ENCODE data around the gene KPNA5.

Gene KPNA5

DNA sequence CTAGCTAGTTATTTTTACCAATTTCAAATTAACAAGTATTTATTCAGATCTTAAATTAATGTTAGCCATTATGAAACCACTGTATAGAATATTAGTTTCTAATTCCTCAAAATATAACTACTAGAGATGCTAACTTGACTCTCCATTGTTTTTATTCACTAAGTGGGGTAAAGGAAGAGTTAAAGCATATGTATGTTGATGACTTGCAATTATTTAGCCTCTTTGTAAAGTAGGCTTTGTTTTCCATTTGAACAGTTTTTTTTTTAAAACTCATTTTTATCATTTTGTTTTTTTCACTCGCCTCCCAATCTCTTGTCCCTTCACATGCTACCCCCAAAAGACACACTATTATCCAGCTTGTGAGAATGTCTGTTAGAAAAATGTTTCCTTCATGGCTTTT is 81.2 kb downstream of the KPNA5 start:
- Histone ChIP-seq H3K23ac (ENCODE audit: low read length) (no peak overlapping the region), H2BK5ac (ENCODE audit: low read depth, low read length, poor library complexity) (no peak overlapping the region), H3K14ac (ENCODE audit: low read length) (no peak overlapping the region), H3K27me3 (ENCODE audit: insufficient read depth, low read length) (peaks cover 16% of the 10 kb centered on the region), H4K8ac (ENCODE audit: low read depth, low read length) (no peak overlapping the region), H2AK5ac (ENCODE audit: low read length) (no peak overlapping the region), H4K12ac (ENCODE audit: low read depth, low read length) (no peak overlapping the region), H3K4ac (ENCODE audit: low read depth, low read length) (no peak overlapping the region), H3K79me2 (ENCODE audit: control insufficient read depth, insufficient read depth, low read length, poor library complexity) (no peaks in the 10 kb centered on the region), H3K4me3 (ENCODE audit: low read depth, low read length) (no peak overlapping the region), H3K4me2 (ENCODE audit: low read length) (no peak overlapping the region), H3K36me3 (ENCODE audit: control insufficient read depth in 1 of 2, insufficient read depth in 2 of 2, low read length in 2 of 2) (no peaks in the 10 kb centered on the region), H2BK12ac (ENCODE audit: low read length) (no peak overlapping the region), H2BK120ac (ENCODE audit: insufficient read depth, low read length, poor library complexity) (no peak overlapping the region), H3K27ac (ENCODE audit: low read depth, low read length) (no peak overlapping the region), H3K9ac (ENCODE audit: low read length) (no peak overlapping the region), H3K18ac (ENCODE audit: low read length) (no peak overlapping the region), H2AFZ (ENCODE audit: insufficient read depth, low read length, poor library complexity) (no peak overlapping the region), H4K91ac (ENCODE audit: low read depth, low read length) (no peak overlapping the region), H3K4me1 (ENCODE audit: control insufficient read depth in 1 of 2, insufficient read depth in 2 of 2, low read length in 2 of 2) (peaks cover 6 to 10% of the 10 kb centered on the region in 2 experiments), H3K79me1 (ENCODE audit: low read length) (no peaks in the 10 kb centered on the region), H3K9me3 (ENCODE audit: insufficient read depth, low read depth, low read length) (no peaks in the 10 kb centered on the region)
- WGBS (ENCODE audit: extremely low coverage, insufficient coverage, insufficient read length): no CpG with 5 or more reads among the region's 1 CpG
- DNase-seq: no peak

DNA sequence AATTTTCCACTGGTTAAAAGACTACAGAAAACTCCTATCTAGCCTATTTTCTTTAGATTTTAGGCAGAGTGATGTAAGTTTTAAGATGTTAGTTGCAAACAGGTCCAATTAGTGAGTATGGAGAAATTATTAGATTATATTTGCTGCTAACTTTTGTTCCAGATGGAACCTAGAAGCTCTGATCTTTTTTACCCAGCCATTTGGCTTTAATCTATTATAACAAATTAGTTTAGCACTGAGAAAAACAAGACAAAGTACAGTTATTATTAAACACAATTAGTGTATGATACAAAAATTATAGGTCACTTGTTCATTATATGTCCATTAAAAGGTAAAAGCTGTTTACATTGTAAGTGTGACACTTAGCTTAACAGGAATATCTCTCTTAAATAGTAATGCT is 82.0 kb downstream of the KPNA5 start:
- no peaks in the 10 kb centered on the region for H3K9me3 ChIP-seq (ENCODE audit: insufficient read depth, low read depth, low read length)
- no peak overlapping the region for H2BK12ac ChIP-seq (ENCODE audit: low read length)
- no peaks in the 10 kb centered on the region for H3K79me2 ChIP-seq (ENCODE audit: control insufficient read depth, insufficient read depth, low read length, poor library complexity)
- H4K12ac ChIP-seq (ENCODE audit: low read depth, low read length): no peak overlapping the region
- no peaks in the 10 kb centered on the region for H3K36me3 ChIP-seq (ENCODE audit: control insufficient read depth in 1 of 2, insufficient read depth in 2 of 2, low read length in 2 of 2)
- no peak overlapping the region for H3K9ac ChIP-seq (ENCODE audit: low read length)
- H3K79me1 ChIP-seq (ENCODE audit: low read length): no peaks in the 10 kb centered on the region
- no peak overlapping the region for H4K91ac ChIP-seq (ENCODE audit: low read depth, low read length)
- peaks cover 6 to 10% of the 10 kb centered on the region in 2 experiments for H3K4me1 ChIP-seq (ENCODE audit: control insufficient read depth in 1 of 2, insufficient read depth in 2 of 2, low read length in 2 of 2)
- no peak overlapping the region for H3K14ac ChIP-seq (ENCODE audit: low read length)
- H2BK5ac ChIP-seq (ENCODE audit: low read depth, low read length, poor library complexity): no peak overlapping the region
- H3K18ac ChIP-seq (ENCODE audit: low read length): no peak overlapping the region
- no peak overlapping the region for H3K4me3 ChIP-seq (ENCODE audit: low read depth, low read length)
- no peak overlapping the region for H4K8ac ChIP-seq (ENCODE audit: low read depth, low read length)
- no peak overlapping the region for H3K4me2 ChIP-seq (ENCODE audit: low read length)
- no peak overlapping the region for H3K23ac ChIP-seq (ENCODE audit: low read length)
- DNase-seq: no peak
- no peak overlapping the region for H3K27ac ChIP-seq (ENCODE audit: low read depth, low read length)
- H2BK120ac ChIP-seq (ENCODE audit: insufficient read depth, low read length, poor library complexity): no peak overlapping the region
- peaks cover 16% of the 10 kb centered on the region for H3K27me3 ChIP-seq (ENCODE audit: insufficient read depth, low read length)
- H2AK5ac ChIP-seq (ENCODE audit: low read length): no peak overlapping the region
- no peak overlapping the region for H2AFZ ChIP-seq (ENCODE audit: insufficient read depth, low read length, poor library complexity)
- no peak overlapping the region for H3K4ac ChIP-seq (ENCODE audit: low read depth, low read length)

DNA sequence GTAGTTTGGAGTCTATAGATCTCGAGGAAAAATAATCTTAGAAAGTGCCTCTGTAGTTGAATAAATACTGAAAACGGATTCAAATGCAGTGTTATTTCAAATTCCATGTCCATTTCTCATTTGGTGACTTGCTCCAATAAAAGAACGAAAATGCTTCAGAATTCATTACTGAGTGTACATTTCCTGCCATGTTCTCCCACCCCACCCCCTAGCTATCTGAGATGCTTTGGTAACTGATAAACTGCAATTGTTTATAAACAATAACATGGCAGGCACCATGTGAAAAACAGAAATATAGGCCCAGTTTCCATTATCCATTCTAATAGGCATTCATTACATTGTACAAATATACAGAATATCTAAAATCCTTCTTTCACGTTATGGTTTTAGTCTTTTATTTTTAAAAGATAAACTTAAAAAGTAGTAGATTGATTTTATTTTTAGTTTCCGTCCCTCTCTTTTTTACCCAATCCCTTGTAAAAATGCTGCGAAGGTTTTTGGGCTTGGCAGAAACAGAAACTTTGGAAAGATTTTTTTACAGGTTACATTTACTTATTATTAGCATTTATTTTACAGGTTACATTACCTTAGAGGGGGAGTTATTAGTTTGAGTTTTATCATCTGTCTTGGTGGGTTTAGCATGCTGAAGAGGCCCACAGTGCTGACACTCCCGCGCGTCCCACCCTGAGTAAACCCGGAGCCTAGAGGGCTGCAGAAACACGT is 83.1 kb downstream of the KPNA5 start:
- no peaks in the 10 kb centered on the region for H3K79me1 ChIP-seq (ENCODE audit: low read length)
- H2AK5ac ChIP-seq (ENCODE audit: low read length): no peak overlapping the region
- no peak overlapping the region for H4K91ac ChIP-seq (ENCODE audit: low read depth, low read length)
- H2BK12ac ChIP-seq (ENCODE audit: low read length): no peak overlapping the region
- H3K9ac ChIP-seq (ENCODE audit: low read length): no peak overlapping the region
- peaks cover 16% of the 10 kb centered on the region for H3K27me3 ChIP-seq (ENCODE audit: insufficient read depth, low read length)
- DNase-seq: no peak
- no peak overlapping the region for H2AFZ ChIP-seq (ENCODE audit: insufficient read depth, low read length, poor library complexity)
- no peak overlapping the region for H3K4ac ChIP-seq (ENCODE audit: low read depth, low read length)
- H4K8ac ChIP-seq (ENCODE audit: low read depth, low read length): no peak overlapping the region
- H4K12ac ChIP-seq (ENCODE audit: low read depth, low read length): no peak overlapping the region
- no peak overlapping the region for H3K18ac ChIP-seq (ENCODE audit: low read length)
- no peaks in the 10 kb centered on the region for H3K9me3 ChIP-seq (ENCODE audit: insufficient read depth, low read depth, low read length)
- H3K23ac ChIP-seq (ENCODE audit: low read length): no peak overlapping the region
- no peak overlapping the region for H3K27ac ChIP-seq (ENCODE audit: low read depth, low read length)
- no peak overlapping the region for H3K14ac ChIP-seq (ENCODE audit: low read length)
- H3K36me3 ChIP-seq (ENCODE audit: control insufficient read depth in 1 of 2, insufficient read depth in 2 of 2, low read length in 2 of 2): no peaks in the 10 kb centered on the region
- no peaks in the 10 kb centered on the region for H3K79me2 ChIP-seq (ENCODE audit: control insufficient read depth, insufficient read depth, low read length, poor library complexity)
- peaks cover 6 to 10% of the 10 kb centered on the region in 2 experiments for H3K4me1 ChIP-seq (ENCODE audit: control insufficient read depth in 1 of 2, insufficient read depth in 2 of 2, low read length in 2 of 2)
- H3K4me2 ChIP-seq (ENCODE audit: low read length): peak overlapping the region; percentile 84
- no peak overlapping the region for H2BK5ac ChIP-seq (ENCODE audit: low read depth, low read length, poor library complexity)
- no peak overlapping the region for H2BK120ac ChIP-seq (ENCODE audit: insufficient read depth, low read length, poor library complexity)
- WGBS (ENCODE audit: extremely low coverage, insufficient coverage, insufficient read length): no CpG with 5 or more reads among the region's 11 CpGs
- H3K4me3 ChIP-seq (ENCODE audit: low read depth, low read length): peak overlapping the region; percentile 64

DNA sequence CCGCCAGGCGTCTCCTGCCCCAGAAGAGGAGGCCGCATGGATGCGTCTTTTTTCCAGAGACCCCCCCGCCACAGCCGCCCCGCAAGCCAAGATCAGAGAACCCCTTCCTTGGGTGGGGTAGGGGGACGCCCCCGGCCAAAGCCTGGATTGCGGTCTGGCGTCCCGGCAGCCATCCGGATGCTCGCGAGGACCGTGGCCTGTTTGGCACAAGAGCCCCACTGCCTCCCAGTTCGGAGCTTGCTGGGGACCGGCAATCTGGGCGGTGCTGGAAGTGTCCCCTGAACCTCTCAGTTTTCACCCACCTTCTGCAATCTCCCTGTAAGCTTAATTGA is 83.6 kb downstream of the KPNA5 start:
- H2AFZ ChIP-seq (ENCODE audit: insufficient read depth, low read length, poor library complexity): peak overlapping the region; percentile 15
- no CpG with 5 or more reads among the region's 19 CpGs for WGBS (ENCODE audit: extremely low coverage, insufficient coverage, insufficient read length)
- H3K79me1 ChIP-seq (ENCODE audit: low read length): no peaks in the 10 kb centered on the region
- peak overlapping the region; percentile 84 for H3K4me2 ChIP-seq (ENCODE audit: low read length)
- H3K4me3 ChIP-seq (ENCODE audit: low read depth, low read length): peak overlapping the region; percentile 64
- no peaks in the 10 kb centered on the region for H3K36me3 ChIP-seq (ENCODE audit: control insufficient read depth in 1 of 2, insufficient read depth in 2 of 2, low read length in 2 of 2)
- no peak overlapping the region for H4K12ac ChIP-seq (ENCODE audit: low read depth, low read length)
- H2AK5ac ChIP-seq (ENCODE audit: low read length): no peak overlapping the region
- H3K9me3 ChIP-seq (ENCODE audit: insufficient read depth, low read depth, low read length): no peaks in the 10 kb centered on the region
- peaks cover 16% of the 10 kb centered on the region for H3K27me3 ChIP-seq (ENCODE audit: insufficient read depth, low read length)
- no peak overlapping the region for H4K91ac ChIP-seq (ENCODE audit: low read depth, low read length)
- H3K4ac ChIP-seq (ENCODE audit: low read depth, low read length): no peak overlapping the region
- H2BK120ac ChIP-seq (ENCODE audit: insufficient read depth, low read length, poor library complexity): no peak overlapping the region
- no peaks in the 10 kb centered on the region for H3K79me2 ChIP-seq (ENCODE audit: control insufficient read depth, insufficient read depth, low read length, poor library complexity)
- no peak overlapping the region for H4K8ac ChIP-seq (ENCODE audit: low read depth, low read length)
- no peak for DNase-seq
- H2BK12ac ChIP-seq (ENCODE audit: low read length): no peak overlapping the region
- no peak overlapping the region for H2BK5ac ChIP-seq (ENCODE audit: low read depth, low read length, poor library complexity)
- no peak overlapping the region for H3K23ac ChIP-seq (ENCODE audit: low read length)
- H3K9ac ChIP-seq (ENCODE audit: low read length): no peak overlapping the region
- H3K18ac ChIP-seq (ENCODE audit: low read length): no peak overlapping the region
- H3K27ac ChIP-seq (ENCODE audit: low read depth, low read length): no peak overlapping the region
- no peak overlapping the region for H3K14ac ChIP-seq (ENCODE audit: low read length)
- peaks cover 6 to 10% of the 10 kb centered on the region in 2 experiments for H3K4me1 ChIP-seq (ENCODE audit: control insufficient read depth in 1 of 2, insufficient read depth in 2 of 2, low read length in 2 of 2)
